KG1 (cell line): Measurements from ENCODE around the gene STK39.
A peak's percentile ranks its signal among the peaks of the same experiment; 100 is the strongest.
"Not testable (repeated sequence)": the region's sequence is repeated elsewhere in the genome, so short reads cannot be mapped to it uniquely, and the experiment has no call there.

ENCODE experiments used
- DNase-seq: peaks from one replicate; lab custom pipeline; 2025; lab: John Stamatoyannopoulos, UW

The STK39 gene

GRCh38 chr2:168247341-168248261 is at the start of gene STK39:
STK39 (minus strand) TSS chr2:168247595; CDS start chr2:168247435, 160 bp downstream.
- DNase-seq = peak; percentile 23

DNA sequence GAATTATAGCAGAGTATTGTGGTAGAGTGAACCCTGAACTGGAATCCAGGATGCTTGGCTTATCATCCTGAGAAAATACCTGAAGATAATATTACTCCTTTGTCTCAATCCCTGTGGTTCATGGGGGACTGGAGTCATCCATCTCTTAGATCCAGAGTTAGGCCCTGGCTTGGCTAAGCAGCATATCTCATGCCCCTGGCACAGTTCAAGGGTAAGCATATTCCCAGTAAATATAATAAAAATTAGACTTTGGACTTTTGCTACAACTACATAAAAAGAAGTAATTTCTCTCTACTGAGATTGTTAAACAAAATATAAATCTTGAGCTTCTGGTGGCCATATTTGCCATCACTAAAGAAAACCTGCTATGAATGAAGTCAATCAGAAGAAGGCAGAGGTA is 47.7 kb upstream of the STK39 start:
- DNase-seq = no peak

DNA sequence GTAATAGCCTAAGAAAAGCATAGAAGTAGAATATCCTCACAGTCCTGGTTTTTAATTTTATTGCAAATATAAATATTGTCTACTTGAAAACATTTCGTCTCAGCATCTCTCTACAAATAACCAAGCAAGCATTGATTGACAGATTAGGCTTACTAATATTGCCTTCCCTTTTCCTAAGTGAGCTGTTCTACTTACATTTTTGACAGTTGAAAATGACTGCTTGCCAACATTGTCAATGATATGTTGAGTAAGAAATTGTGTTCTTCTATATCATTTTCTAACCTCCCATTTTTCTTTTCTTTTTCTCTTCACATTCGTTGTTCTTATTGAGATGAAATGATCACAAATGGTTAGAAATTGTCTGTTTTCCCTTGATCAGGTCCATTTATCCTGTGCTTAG is 47.0 kb upstream of the STK39 start:
- no peak for DNase-seq

DNA sequence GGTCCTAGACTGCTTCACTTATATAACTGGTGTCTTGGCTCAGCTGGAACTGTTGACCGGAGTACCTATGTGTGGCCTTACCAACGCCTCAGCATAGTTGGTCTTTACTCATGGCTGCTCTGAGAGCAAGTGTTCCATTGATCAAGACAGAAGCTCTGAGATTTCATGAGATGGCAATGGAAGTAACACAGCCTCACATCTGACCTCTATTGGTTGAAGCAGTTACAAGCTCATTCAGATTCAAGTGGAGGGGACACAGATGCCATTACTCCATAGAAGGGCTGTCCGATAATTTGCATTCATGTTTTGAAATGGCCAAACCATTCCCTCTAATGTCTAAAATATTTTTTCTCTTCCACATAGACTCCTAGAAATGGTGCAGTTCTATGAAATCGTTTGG is 46.4 kb upstream of the STK39 start:
- no peak for DNase-seq

- no peak for DNase-seq
These were observed 43.0 kb upstream of the STK39 start for GRCh38 chr2:168290391-168290790.

- DNase-seq = no peak
These were observed 42.5 kb upstream of the STK39 start for GRCh38 chr2:168289880-168290279.

DNA sequence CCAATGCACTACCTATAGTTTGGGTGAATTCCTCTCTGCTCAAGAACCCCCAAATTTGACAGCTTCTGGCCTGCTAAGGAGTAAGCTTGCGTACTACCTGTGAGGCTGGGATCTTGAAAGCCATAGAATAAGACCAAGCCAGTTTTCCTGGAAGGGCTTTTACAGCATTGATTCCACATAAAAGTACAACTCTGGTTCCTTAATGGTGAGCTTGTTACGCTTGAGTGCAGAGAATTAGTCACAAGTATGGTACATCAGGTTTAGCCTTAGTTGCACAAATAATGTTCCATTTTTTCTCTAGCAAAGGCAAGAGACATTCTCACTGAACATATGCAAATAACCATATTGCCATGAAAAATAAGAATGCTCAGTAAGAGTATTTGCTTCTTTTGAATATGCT is 39.1 kb upstream of the STK39 start:
- DNase-seq = no peak

DNA sequence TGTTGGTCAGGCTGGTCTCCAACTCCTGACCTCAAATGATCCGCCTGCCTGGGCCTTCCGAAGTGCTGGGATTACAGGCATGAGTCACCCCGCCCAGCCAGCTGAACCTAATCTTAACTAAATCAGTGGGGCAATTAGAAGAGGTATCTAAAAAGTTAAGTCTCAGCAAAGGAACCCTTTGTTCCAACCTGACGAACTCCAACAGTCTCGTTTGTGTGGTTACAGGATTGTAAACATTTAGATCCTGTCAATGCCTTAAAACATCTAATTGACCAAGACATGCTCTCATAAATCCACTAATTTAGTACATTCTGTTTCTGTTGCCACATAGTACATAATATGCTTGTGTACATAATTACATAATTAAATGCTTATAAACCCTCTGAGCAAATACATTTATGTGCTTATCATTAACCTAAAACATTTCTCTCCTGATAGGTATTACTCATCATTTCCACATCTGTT is 31.1 kb upstream of the STK39 start:
- no peak for DNase-seq

- no peak for DNase-seq
These were observed 29.9 kb upstream of the STK39 start for GRCh38 chr2:168277276-168277675.

DNA sequence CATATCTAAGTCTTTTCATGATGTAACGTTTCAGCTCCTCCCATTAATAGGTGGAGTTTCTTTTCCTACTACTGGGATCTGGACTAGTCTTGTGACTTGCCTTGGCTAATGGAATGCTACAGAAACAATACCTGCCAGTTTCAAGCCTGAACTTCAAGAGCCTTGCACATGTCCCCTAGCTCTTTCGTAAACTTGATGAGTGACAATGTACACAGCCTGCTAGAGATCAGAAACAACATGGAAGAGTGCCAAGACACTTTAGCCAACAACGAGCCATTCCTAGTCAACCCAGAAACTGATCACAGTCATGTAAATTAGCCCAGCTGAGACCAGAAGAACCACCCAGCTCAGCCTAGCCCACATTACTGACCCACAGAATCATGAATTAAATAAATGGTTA is 24.8 kb upstream of the STK39 start:
- no peak for DNase-seq

GRCh38 chr2:168262926-168263325 is 15.5 kb upstream of the STK39 start:
- DNase-seq = not testable (repeated sequence)

- no peak for DNase-seq
These were observed 9.1 kb upstream of the STK39 start for GRCh38 chr2:168256448-168256847.

DNA sequence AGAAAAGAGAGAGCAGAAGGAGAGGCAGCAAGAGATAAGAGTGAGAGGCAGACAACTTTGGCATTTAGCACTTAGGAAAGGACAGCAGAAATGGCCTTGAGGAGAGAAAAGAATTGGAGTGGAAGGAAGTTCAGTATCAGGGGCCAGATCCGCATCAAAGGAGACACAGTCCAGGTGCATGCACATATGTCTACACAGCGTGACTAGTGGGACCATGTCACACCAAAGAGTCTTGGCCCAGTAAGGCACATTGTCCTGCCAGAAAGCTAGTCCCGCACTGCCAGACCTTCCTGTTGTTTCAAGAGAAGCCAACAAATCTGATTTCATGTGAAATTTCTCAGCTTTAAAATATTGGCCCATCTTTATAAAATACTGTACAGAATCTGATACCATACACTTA is 8.5 kb upstream of the STK39 start:
- DNase-seq = no peak

DNA sequence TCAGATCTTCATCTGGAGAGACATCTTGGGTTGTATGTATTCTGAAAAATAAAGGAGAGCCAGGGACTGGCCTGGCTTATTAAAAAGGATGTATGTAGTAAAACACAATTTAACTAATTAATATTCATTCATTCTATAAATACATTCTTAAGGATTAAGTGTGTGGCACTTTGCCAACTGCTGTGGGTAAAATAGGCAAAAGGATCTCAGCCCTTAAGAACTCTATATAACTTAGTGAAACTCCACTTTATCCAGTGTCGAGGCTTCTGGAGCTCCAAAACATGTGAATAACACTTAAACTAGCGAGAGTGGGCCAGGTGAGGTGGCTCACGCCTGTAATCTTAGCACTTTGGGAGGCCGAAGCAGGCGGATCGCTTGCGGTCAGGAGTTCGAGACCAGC is 7.7 kb upstream of the STK39 start:
- DNase-seq = no peak

GRCh38 chr2:168254158-168254935 is 7.0 kb upstream of the STK39 start:
- no peak for DNase-seq

- DNase-seq = no peak
These were observed 6.0 kb upstream of the STK39 start for GRCh38 chr2:168253379-168253778.

DNA sequence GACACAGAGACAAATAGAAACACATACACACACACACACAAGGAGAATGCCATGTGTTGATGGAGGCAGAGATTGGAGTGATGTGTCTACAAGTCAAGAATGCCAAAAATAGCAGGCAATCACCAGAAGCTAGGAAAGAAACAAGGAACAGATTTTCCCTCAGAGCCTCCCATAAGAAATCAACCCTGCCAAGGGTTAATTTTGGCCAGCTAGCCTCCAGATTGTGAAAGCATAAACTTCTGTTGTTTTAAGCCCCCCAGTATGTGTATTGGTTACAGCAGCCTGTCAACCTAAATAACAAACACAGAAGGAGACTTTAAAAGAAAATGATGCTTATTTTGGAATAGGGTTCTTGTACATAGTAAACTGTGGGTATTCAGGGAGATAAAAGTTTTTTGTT is 5.6 kb upstream of the STK39 start:
- DNase-seq = no peak

GRCh38 chr2:168246483-168247340 is 683 bp downstream of the STK39 start:
- DNase-seq = peak; percentile 37

GRCh38 chr2:168246072-168246482 is 1.3 kb downstream of the STK39 start:
- no peak for DNase-seq

DNA sequence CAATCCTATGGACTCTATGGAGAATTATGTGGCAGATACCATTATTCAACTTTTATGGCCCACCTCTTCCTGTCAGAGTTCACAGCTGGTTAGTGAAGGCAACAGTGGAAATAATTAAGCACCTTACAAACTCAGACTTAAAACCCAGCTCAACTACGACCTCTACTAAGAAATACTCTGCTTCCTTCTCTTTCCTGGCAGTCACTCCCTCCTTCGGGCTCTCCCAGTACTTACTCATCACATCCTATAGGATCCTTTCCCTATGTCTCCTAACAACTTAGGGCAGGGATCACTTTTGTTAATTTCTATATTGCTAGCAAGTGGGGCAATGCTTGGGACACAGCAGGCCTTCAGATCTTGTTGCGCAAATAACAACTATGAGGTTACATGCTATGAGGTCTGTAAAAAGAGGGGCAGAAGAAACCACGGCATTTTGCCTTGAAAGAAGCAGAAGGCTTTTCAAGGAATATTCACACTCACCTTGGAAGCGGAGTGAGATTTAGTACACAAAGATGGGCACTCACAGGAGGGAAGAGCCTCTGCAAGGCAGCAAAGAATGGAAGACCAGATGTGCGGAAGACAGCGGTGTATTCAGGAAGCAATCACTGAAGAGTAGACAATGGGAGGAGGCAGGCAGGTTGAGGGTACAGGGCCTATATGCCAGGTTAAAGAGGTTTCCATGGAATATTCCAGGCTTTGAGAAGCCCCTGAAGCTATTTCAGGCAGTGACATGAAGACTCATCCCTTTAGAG is 2.1 kb downstream of the STK39 start:
- no peak for DNase-seq

- DNase-seq = no peak
These were observed 3.1 kb downstream of the STK39 start for GRCh38 chr2:168244318-168244717.
